NCI-H2171 treated with DMSO at 0.1 percent for 48 hours (cell line): ENCODE results near the gene ITGAV.
A peak's percentile ranks its signal among the peaks of the same experiment; 100 is the strongest.
"Not testable (repeated sequence)": the region's sequence is repeated elsewhere in the genome, so short reads cannot be mapped to it uniquely, and the experiment has no call there.

Experiments used
- DNase-seq: peaks from one replicate; lab custom pipeline; 2025; lab: John Stamatoyannopoulos, UW

ITGAV gene

GRCh38 chr2:186589612-186590349 lies at the start of gene ITGAV:
Gene ITGAV (plus strand): TSS chr2:186590056. CDS start chr2:186590339, 283 bp downstream.
- DNase-seq: peak; percentile 88

GRCh38 chr2:186540941-186541340 lies 48.9 kb upstream of the ITGAV start:
- DNase-seq: no peak

GRCh38 chr2:186542002-186542401 lies 47.9 kb upstream of the ITGAV start:
- no peak for DNase-seq

- DNase-seq: no peak
These were observed 46.2 kb upstream of the ITGAV start for GRCh38 chr2:186543561-186544131.

DNA sequence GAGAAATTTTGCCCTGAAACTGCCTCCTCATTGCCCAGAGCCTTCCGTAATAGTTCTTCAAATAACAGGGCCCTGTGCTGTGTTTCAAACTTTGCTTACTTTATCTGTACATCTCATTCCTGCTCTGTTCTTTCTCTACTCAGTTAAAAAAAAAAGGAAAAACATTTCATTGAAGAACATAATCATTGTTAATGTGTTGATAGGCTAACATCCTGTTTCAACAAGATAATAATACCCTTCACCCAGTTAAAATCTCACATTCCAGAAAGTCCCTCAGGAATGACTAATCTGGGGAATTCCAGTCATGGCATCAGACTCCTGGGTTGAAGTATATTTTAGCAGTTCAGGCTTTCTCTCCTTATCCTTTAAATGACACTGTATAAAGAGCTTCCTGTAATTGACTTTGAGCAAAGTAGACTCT lies 45.6 kb upstream of the ITGAV start:
- no peak for DNase-seq

GRCh38 chr2:186546846-186547245 lies 43.0 kb upstream of the ITGAV start:
- no peak for DNase-seq

DNA sequence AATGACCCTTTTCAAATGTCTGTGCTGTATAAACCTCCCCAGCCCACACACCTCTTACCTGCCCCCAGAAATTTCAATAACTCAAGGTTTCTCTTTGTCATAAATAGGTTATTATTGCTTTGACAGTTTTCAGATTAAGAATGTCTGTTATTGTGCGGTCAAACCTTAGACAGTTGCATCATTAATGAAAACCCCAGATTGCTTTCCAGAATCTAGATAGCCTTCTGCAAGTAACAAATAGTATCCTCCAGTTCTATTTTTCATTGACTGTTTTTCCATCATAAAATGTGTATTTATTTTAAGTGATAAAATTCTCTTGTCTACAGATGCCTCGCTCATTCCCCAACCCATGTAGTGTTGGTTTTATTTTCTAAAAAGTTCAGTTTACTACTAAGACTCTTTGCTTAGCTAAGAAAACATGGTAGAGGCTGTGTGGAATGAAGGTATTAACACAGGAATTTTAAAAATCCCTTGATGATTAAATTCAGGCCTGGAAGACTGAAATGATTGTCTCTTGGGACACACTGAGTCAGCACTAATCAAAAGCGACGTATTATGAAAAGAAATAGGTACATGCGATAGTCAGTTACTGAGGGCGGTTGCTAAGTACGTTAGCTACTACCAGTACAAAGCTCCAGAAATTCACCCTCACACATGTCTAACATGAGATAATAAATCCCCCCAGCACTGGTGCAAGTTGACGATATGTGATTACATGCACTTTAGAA lies 38.4 kb upstream of the ITGAV start:
- DNase-seq: no peak

GRCh38 chr2:186554429-186554828 lies 35.4 kb upstream of the ITGAV start:
- DNase-seq: no peak

DNA sequence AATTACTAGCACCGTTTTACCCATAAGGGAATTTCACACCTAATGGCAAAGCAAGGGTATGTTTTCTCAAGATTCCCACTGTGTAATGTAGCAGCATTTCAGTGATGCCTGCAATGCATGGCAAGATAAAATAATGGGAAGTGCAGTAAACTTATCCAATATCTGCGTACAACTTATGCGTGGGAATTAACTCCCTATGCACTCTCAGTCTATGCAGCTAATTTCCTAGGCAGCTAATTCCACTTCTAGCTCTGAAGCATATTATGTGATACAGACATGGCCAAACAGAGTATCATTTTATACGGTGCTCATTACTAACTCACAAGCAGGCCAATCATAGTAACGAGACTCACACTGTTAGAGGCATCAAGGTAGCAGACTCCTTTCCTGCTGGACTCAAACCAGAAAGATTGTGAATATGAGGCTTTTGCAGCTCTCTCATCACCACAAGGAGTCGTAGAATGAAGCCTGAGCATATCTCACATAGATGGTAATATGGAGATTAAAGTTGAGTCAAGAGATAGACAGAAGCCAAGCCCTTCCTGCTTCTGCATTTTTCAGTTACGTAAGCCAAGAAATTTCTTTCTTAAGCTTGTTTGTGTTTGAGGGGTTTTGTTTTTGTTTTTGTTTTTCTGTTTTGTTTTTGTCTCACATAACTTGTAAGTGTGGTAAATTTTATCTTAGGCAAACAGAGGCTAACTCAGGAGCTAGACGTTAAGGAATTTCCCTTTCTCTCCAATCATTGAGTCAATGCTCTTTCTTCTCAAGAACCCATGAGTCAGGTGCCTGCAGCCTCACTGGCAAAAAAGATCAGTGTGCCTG lies 34.8 kb upstream of the ITGAV start:
- no peak for DNase-seq

DNA sequence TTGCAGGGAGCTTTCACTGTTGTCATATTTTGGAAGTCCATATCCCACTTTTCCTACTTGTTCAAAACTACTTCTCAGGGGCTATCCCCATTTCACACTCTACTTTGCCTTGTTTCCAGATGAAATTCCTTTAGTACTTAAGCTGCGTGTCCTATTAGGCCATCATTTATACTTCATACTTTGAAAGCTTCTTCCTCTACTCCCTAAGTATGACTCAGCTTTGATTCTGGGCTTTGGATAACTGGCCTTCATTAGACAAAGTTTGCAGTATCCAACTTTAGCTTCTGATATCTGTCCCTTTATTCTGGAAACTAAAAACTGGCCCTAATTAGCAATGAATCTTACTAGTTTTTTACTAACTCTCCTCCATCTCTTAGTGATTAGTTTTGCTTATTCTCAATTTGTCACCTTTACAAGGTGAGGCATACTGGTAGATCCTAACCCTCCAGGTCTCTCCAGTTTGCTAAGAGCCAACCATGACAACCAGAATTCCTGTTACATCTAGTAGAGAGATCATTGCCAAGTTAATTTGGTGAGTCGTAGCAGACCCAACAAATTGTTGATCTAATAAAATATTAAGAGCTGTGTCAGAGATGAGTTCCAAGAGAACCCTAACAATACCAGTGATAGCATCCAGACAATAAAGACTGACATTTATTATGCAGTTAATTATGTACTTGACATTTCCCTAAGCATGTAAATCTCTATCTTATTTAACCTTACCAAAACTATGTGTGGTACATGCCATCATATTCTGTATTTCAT lies 31.2 kb upstream of the ITGAV start:
- DNase-seq: no peak

DNA sequence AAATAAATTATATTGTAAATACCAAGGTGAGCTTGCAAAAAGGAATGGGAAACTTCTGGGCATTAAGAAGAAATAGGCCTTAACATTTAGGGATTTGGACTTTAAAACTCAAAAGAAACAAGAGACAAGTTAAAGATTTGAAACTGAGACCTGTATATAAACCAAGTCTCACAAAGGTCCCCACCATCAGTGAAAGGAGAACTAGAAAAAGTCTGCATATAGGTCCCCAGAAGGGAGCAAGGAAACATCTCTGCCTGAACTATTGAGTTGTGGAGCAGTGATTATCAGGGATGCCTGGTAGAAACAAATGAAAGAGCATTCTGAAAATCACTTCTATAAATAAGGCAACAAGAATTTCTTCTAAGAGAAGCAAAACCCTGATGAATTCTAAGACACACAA lies 30.5 kb upstream of the ITGAV start:
- DNase-seq: no peak

DNA sequence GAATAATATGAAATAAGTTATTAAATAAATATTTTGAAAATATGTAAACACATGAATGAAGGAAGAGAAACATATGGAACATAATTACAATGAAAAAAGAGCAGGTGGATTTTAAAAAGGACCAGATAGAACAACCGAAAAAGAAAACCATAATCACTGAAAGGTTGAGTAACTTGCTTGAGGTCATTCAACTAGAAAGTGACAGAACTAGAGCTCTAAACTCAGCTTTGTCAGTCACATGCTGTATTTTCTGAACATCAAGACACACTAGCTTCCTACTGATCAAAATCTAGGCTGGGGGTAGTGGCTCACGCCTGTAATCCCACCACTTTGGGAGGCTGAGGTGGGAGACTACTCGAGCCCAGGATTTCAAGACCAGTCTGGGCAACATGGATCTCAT lies 30.0 kb upstream of the ITGAV start:
- DNase-seq: no peak

DNA sequence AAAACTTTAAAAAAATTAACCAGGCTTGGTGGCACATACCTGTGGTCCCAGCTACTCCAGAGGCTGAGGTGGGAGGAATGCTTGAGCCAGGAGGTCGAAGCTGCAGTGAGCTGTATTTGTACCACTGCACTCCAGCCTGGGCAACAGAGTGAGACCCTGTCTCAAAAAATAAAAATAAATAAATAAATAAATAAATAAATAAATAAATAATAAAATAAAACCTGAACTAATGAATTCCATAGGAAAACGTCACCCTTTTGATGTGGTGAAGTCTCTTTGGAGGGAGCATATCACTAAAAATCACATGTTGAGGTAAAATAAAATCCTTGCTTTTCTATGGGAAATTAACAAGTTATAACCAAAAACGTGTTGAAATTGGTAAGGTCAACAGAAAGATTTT lies 29.6 kb upstream of the ITGAV start:
- no peak for DNase-seq

DNA sequence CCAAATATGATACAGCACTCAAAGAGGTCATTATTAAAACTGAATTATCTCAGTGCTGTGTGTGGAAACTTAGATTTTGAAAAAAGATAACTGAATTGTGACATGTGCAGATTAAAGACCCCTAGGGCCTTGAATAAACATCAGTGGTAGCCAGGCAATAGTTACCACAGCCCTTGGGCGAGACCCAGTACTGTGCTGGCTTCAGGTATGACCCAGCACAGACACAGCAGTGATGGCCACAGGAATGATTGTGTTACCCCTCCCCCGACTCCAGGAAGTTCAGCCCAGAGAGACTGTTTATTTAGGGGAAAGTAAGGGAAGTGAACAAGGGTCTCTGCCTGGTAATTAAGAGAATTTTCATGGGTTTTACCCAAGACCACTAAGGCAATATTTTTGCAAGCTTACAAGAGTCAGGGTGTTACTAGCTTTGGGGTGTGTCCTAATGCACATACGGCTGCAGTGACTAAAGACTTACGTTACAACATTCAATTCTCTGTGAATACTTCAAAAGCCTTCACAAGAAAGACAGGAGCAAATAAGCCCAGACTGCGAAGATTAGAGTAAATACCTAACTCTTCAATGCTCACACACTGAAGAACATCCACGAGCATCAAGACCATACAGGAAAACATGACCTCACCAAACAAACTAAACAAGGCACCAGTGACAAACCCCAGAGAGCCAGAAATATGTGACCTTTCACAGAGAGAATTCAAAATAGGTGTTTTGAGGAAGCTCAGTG lies 28.2 kb upstream of the ITGAV start:
- no peak for DNase-seq

DNA sequence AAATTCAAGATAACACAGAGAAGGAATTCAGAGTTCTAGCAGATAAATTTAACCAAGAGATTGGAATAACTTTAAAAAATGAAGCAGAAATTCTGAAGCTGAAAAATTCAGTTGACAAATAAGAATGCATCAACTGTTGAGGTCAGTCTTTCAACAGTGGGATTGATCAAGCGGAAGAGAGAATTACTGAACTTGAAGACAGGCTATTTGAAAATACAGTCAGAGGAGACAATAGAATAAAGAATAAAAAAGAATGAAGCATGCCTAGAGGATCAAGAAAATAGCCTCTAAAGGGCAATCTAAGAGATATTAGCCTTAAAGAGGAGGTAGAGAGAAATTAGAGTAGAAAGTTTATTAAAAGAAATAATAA lies 27.7 kb upstream of the ITGAV start:
- DNase-seq: no peak

DNA sequence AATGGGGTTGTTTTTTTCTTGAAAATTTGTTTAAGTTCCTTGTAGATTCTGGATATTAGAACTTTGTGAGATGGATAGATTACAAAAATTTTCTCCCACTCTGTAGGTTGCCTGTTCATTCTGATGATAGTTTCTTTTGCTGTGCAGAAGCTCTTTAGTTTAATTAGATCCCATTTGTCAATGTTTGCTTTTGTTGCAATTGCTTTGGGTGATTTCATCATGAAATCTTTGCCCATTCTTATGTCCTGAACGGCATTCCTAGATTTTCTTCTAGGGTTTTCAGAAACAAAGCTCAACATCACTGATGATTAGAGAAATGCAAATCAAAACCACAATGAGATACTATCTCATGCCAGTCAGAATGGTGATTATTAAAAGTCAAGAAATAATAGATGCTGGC lies 21.3 kb upstream of the ITGAV start:
- not testable (repeated sequence) for DNase-seq

DNA sequence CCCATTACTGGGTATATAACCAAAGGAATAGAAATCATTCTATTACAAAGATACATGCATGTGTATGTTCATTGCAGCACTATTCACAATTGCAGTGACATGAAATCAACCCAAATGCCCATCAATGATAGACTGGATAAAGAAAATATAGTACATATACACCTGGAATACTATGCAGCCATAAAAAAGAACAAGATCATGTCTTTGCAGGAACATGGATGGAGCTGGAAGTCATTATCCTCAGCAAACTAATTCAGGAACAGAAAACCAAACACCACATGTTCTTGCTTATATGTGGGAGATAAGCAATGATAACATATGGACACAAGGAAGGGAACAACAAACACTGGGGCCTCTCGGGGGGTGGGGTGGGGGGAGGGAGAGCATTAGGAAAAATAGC lies 20.7 kb upstream of the ITGAV start:
- not testable (repeated sequence) for DNase-seq

DNA sequence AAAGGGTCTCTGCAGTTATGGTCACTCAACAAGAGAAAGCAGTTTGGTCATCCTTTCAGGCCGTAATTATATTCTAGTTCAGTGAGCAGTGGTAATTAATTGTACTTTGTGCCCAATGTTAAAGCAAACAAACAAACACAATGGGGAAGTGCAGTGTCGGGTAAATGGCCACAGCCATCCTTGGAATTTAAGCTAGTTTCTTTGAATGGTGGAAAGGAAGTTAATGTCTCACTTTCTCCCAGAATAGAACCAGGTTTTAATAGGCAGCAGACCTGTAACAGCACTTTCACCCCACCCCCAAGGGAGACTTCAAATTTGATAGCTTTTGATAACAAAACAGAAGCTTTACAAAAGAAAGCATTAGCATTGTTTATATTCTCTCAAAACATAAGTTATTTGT lies 20.0 kb upstream of the ITGAV start:
- DNase-seq: no peak

GRCh38 chr2:186570604-186571003 lies 19.3 kb upstream of the ITGAV start:
- DNase-seq: no peak

GRCh38 chr2:186572705-186573104 lies 17.2 kb upstream of the ITGAV start:
- DNase-seq: no peak

DNA sequence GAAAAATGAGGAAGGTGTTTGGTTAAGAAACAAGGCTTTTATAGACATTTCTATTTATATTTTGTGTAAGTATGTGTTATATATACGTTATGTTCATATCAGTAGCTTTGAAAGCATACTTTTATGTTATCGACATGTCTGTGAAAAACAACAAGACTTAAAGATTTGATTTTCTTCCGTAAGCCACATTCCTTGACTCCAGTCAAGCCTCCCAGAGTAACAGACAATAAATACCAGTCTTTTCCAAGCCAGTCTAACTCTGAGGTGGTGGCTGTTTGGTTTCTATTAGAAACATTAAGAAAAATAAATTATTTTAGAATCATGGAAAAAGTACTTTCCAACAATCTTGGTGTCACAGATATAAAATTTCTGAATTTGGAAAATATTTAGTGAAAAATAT lies 16.3 kb upstream of the ITGAV start:
- no peak for DNase-seq
